Ishikawa (cell line): ENCODE measurements around the gene ANKRD44.

Source experiments
- CEBPB ChIP-seq: IDR thresholded peaks from 2 replicates; pipeline ENCODE4 v1.6.1; 2012
- CREB1 ChIP-seq: IDR thresholded peaks from 2 replicates; pipeline ENCODE4 v1.6.1; 2012; ENCODE audit warnings: low read depth
- EGR1 ChIP-seq: IDR thresholded peaks from 2 replicates; pipeline ENCODE4 v1.6.1; 2012
- EP300 ChIP-seq: IDR thresholded peaks from 2 replicates; pipeline ENCODE4 v1.6.1; 2012; ENCODE audit warnings: borderline replicate concordance
- FOXM1 ChIP-seq: IDR thresholded peaks from 2 replicates; pipeline ENCODE4 v1.6.1; 2012; ENCODE audit warnings: low read depth, borderline replicate concordance
- MAX ChIP-seq: IDR thresholded peaks from 2 replicates; pipeline ENCODE4 v1.6.1; 2012
- NFIC ChIP-seq: IDR thresholded peaks from 2 replicates; pipeline ENCODE4 v1.6.1; 2012
- RAD21 ChIP-seq: IDR thresholded peaks from 2 replicates; pipeline ENCODE4 v1.6.1; 2012; ENCODE audit warnings: low read depth
- REST ChIP-seq: IDR thresholded peaks from 2 replicates; pipeline ENCODE4 v1.6.1; 2012; ENCODE audit warnings: low read depth, mild to moderate bottlenecking
- TAF1 ChIP-seq: IDR thresholded peaks from 2 replicates; pipeline ENCODE4 v1.6.1; 2012; ENCODE audit warnings: low read depth, mild to moderate bottlenecking
- TCF12 ChIP-seq: IDR thresholded peaks from 2 replicates; pipeline ENCODE4 v1.6.1; 2012; ENCODE audit warnings: low read depth
- TEAD4 ChIP-seq: IDR thresholded peaks from 2 replicates; pipeline ENCODE4 v1.6.1; 2012
- USF1 ChIP-seq: IDR thresholded peaks from 2 replicates; pipeline ENCODE4 v1.6.1; 2012
- YY1 ChIP-seq: IDR thresholded peaks from 2 replicates; pipeline ENCODE4 v1.6.1; 2012; ENCODE audit warnings: low read depth
- ZBTB7A ChIP-seq: IDR thresholded peaks from 2 replicates; pipeline ENCODE4 v1.6.1; 2012; ENCODE audit warnings: low read depth

Gene ANKRD44

DNA sequence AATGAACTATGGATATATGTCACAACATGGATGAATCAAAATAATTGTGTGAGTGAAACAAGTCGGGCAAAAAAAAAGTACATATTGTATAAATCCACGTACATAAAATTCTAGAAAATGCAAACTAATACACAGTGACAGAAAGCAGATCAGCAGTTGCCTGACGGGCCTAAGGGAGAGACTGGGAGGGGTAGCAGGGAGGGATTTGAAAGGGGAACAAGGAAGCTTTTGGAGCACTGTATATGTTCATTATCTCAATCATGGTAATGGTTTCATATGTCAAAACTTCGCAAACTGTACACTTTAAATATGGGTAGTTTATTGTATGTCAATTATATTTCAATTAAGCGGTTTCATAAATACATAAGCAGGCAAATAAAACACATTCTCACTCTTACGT lies 153.8 kb downstream of the ANKRD44 start:
- TF ChIP-seq TAF1: no peak
- TF ChIP-seq CEBPB: no peak

DNA sequence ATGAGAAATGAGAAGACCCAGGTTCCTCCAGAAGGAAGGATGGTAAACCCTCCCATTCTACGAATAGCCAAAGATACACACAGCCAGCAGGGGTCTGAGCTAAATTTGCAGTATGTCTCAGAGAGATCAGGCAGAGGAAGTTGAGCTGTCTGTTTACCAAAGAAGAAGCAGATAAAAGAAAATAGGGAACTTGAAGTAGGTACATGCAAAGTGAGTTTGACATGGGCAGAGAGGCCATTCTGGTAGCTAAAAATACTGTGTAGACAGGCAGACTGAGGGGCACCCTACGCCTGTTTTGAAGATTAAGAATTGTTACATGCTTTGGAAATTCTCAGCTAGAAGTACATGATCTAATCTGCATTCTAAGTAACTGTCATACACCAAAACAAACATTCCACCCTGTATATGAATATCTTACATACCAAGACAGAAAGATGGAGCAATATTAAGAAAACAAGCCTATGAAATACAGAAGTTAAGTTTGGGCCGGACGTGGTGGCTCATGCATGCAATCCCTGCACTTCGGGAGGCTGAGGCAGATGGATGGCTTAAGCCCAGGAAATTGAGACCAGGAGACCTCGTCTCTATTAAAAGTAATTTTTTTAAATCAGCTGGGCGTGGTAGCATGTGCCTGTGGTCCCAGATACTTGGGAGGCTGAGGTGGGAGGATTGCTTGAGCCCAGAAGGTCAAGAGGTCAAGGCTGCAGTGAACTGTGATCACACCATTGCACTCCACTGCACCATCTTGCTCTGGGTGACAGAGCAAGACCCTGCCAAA lies 157.9 kb downstream of the ANKRD44 start:
- no peak for TF ChIP-seq EP300
- TF ChIP-seq EGR1: no peak
- TF ChIP-seq TCF12: no peak
- no peak for TF ChIP-seq TEAD4
- no peak for TF ChIP-seq NFIC
- TF ChIP-seq CEBPB: no peak
- TF ChIP-seq FOXM1: no peak
- TF ChIP-seq RAD21: no peak
- no peak for TF ChIP-seq TAF1
- TF ChIP-seq ZBTB7A: no peak
- no peak for TF ChIP-seq REST
- TF ChIP-seq USF1: no peak
- TF ChIP-seq YY1: no peak
- TF ChIP-seq CREB1: no peak
- TF ChIP-seq MAX: no peak

- TF ChIP-seq EP300 (no peak), CEBPB (no peak), RAD21 (no peak), TAF1 (no peak), NFIC (no peak), MAX (no peak), ZBTB7A (no peak), EGR1 (no peak), USF1 (no peak), YY1 (no peak), REST (no peak), TCF12 (no peak), TEAD4 (no peak)
Observed at GRCh38 chr2:197149546-197149945, 161.0 kb downstream of the ANKRD44 start.

DNA sequence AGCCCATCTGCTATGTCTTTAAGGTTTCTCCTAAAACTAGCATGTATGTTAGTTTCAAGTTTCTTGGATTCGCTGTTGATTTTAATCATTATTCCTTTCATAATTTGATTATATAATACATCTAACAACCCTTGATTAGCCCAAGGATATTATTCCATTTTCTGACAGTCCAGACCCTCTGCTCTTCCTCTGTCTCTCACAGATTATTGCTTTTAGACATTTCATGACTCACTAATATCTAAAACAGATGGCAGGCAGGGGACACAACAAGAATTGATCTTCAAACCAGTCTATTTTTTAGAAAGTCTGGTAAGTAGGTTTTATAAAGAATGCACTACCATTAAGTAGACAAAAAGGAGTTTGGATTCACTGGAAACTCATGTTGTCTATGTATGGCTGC lies 162.2 kb downstream of the ANKRD44 start:
- TF ChIP-seq EGR1: no peak
- no peak for TF ChIP-seq TAF1
- TF ChIP-seq USF1: no peak
- TF ChIP-seq REST: no peak
- no peak for TF ChIP-seq NFIC

DNA sequence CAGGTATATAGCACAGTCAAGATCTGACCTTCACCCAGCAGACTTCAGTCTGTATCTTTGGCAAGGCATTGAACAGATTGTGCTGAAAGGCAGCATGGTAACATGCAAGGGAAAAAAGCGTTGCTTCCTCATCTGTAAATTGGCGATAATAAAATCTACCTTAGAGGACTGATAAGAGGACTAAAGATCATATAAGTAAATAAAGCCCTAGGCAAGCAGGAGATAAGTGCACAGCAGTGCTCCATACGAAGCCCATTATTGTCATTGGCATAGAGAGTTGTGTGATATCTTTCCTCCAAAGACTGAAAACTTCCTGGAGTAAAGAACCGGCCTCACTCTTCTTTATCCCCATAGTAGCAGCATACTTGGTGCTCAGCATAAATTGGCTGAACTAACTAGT lies 162.6 kb downstream of the ANKRD44 start:
- no peak for TF ChIP-seq REST
- no peak for TF ChIP-seq TEAD4
- TF ChIP-seq USF1: no peak
- no peak for TF ChIP-seq TAF1
- no peak for TF ChIP-seq CREB1
- TF ChIP-seq ZBTB7A: no peak
- no peak for TF ChIP-seq RAD21
- no peak for TF ChIP-seq FOXM1
- no peak for TF ChIP-seq CEBPB
- TF ChIP-seq TCF12: no peak
- TF ChIP-seq EGR1: no peak
- no peak for TF ChIP-seq EP300
- no peak for TF ChIP-seq YY1
- no peak for TF ChIP-seq NFIC
- no peak for TF ChIP-seq MAX
